ENCODE measurements around the gene TMEM140.
"Not testable (repeated sequence)": the region's sequence is repeated elsewhere in the genome, so short reads cannot be mapped to it uniquely, and the experiment has no call there.

The TMEM140 gene

GRCh38 chr7:135195156-135195555, 47.3 kb downstream of the TMEM140 start:
- no peak for DNase-seq (ENCODE audit: low read depth, low spot score)

GRCh38 chr7:135195968-135196629, 48.2 kb downstream of the TMEM140 start:
- no peak for DNase-seq (ENCODE audit: low read depth, low spot score)

- DNase-seq (ENCODE audit: low read depth, low spot score): no peak
Measured at GRCh38 chr7:135197343-135197742, 49.5 kb downstream of the TMEM140 start.

GRCh38 chr7:135197906-135198655, 50.2 kb downstream of the TMEM140 start:
- DNase-seq (ENCODE audit: low read depth, low spot score): no peak

- DNase-seq (ENCODE audit: low read depth, low spot score): no peak
Measured at GRCh38 chr7:135199439-135199838, 51.6 kb downstream of the TMEM140 start.

GRCh38 chr7:135200821-135201331, 53.0 kb downstream of the TMEM140 start:
- DNase-seq (ENCODE audit: low read depth, low spot score): no peak

GRCh38 chr7:135201350-135201749, 53.5 kb downstream of the TMEM140 start:
- no peak for DNase-seq (ENCODE audit: low read depth, low spot score)

- no peak for DNase-seq (ENCODE audit: low read depth, low spot score)
Measured at GRCh38 chr7:135204341-135204749, 56.5 kb downstream of the TMEM140 start.

- DNase-seq (ENCODE audit: low read depth, low spot score): no peak
Measured at GRCh38 chr7:135204876-135205275, 57.0 kb downstream of the TMEM140 start.

- DNase-seq (ENCODE audit: low read depth, low spot score): no peak
Measured at GRCh38 chr7:135205850-135206249, 58.0 kb downstream of the TMEM140 start.

- DNase-seq (ENCODE audit: low read depth, low spot score): no peak
Measured at GRCh38 chr7:135206941-135207391, 59.1 kb downstream of the TMEM140 start.

- DNase-seq (ENCODE audit: low read depth, low spot score): no peak
Measured at GRCh38 chr7:135207406-135208101, 59.7 kb downstream of the TMEM140 start.

GRCh38 chr7:135208102-135208793, 60.4 kb downstream of the TMEM140 start:
- no peak for DNase-seq (ENCODE audit: low read depth, low spot score)

- no peak for DNase-seq (ENCODE audit: low read depth, low spot score)
Measured at GRCh38 chr7:135209225-135209834, 61.5 kb downstream of the TMEM140 start.

GRCh38 chr7:135210888-135211178, 63.0 kb downstream of the TMEM140 start:
- no peak for DNase-seq (ENCODE audit: low read depth, low spot score)

- peak; percentile 95 for DNase-seq (ENCODE audit: low read depth, low spot score)
Measured at GRCh38 chr7:135211179-135211945, 63.5 kb downstream of the TMEM140 start, which contains the start of gene WDR91. TSS of gene WDR91 (minus strand) at chr7:135211526. CDS start at chr7:135211502, 24 bp downstream.

- DNase-seq (ENCODE audit: low read depth, low spot score): not testable (repeated sequence)
Measured at GRCh38 chr7:135211946-135212685, 64.2 kb downstream of the TMEM140 start.

- no peak for DNase-seq (ENCODE audit: low read depth, low spot score)
Measured at GRCh38 chr7:135213831-135214230, 66.0 kb downstream of the TMEM140 start.

GRCh38 chr7:135215180-135215579, 67.3 kb downstream of the TMEM140 start:
- no peak for DNase-seq (ENCODE audit: low read depth, low spot score)

- DNase-seq (ENCODE audit: low read depth, low spot score): no peak
Measured at GRCh38 chr7:135215698-135216097, 67.8 kb downstream of the TMEM140 start.
